ENCODE results near the gene BICD2. TPM values are rescaled to one million over a fixed set of nuclear protein-coding genes. Genes with fewer than 3 reads are reported as not detected.
"Not testable (repeated sequence)": the region's sequence is repeated elsewhere in the genome, so short reads cannot be mapped to it uniquely, and the experiment has no call there.

Gene BICD2
- polyA plus RNA-seq (2013, experiment 1 of 2), result 32.1 TPM
- polyA plus RNA-seq (2013, experiment 2 of 2), result 28.5 TPM

DNA sequence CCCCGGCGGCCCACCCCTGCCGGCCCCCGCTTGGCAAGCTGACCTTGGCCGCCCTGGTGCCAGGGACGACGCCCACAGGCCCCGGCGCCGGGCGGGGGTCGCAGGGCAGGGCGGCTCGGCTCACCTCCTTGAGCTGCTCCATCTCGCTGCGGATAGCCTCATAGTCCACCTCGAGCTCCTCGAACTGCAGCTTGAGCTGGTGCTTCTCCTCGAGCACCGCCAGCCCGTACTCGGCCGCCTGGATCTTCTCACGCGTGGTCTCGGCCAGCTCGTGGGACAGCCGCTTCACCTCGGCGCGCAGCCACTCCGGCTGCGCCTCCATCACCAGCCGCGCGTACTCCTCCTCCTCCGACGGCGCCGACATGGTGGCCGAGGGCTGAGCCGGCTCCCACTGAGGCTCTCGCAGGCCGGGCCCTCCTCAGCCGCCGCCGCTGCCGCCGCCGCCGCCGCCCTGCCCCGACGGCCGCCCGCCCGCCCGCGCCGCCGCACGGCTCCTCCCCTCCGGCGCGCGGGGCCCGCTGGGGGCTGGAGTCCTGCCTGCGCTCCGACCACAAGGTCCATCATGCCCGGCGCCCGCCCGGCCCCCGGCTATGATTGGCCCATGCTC lies at the start of gene BICD2:
BICD2 (minus strand) TSS at position 453 of the 607 bp plus-strand sequence; CDS start at position 364, 89 bp downstream.
- H3K9me3 ChIP-seq (ENCODE audit: control insufficient read depth, low read length), result no peaks in the 10 kb centered on the region
- H3K36me3 ChIP-seq (ENCODE audit: control insufficient read depth, insufficient read depth, low read length), result no peaks in the 10 kb centered on the region
- WGBS, 2 experiments (ENCODE audit: insufficient coverage in 2 of 2), result 0% methylated on average over 45 to 56 of the region's 74 CpGs

DNA sequence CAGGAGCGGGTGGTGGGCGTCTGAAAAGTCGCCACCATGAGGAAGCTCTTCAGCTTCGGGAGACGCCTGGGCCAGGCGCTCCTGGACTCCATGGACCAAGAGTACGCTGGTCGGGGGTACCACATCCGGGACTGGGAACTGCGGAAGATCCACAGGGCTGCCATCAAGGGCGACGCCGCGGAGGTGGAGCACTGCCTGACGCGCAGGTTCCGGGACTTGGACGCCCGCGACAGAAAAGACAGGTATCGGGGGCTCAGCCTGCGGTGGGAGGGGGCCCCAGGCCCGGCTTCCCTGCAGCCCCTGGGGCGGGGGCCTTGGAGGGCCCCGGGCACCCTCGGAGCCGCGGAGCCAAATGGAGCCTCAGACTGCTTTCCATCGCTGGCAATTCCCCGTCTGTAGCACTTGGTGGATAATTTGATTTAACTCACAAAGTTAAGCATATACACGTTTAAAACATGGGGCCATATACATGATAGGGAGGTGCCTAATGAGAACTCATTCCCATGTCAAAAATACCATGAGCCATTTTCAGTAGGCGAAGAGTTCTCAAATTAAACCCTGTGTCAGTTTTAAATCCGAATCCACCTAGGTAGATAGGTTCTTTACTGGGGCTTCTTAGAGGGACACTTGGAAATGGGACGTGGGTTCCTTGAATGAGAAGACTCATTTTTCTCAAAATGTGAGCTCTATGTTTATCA lies 45.1 kb upstream of the BICD2 start:
- H3K27ac ChIP-seq (ENCODE audit: low read depth, low read length, severe bottlenecking); H3K36me3 ChIP-seq (ENCODE audit: control insufficient read depth, insufficient read depth, low read length); H3K4me1 ChIP-seq (ENCODE audit: control insufficient read depth, insufficient read depth, low read length, poor library complexity, severe bottlenecking); H3K9me3 ChIP-seq (ENCODE audit: control insufficient read depth, low read length): not testable (repeated sequence)
- WGBS, 2 experiments (ENCODE audit: insufficient coverage in 2 of 2), result 8 to 17% methylated on average over 12 to 30 of the region's 34 CpGs
- peak overlapping the region; percentile 14 for H3K4me3 ChIP-seq (ENCODE audit: extremely low read depth, insufficient read depth, low read length, poor library complexity, severe bottlenecking)

More for the DNA sequence above, at the start of gene BICD2:
- H3K4me3 ChIP-seq (ENCODE audit: extremely low read depth, insufficient read depth, low read length, poor library complexity, severe bottlenecking), result peak within 1 kb of the TSS; percentile 94
- H3K27ac ChIP-seq (ENCODE audit: low read depth, low read length, severe bottlenecking), result peak within 1 kb of the TSS; percentile 100
- peaks cover 4% of the 10 kb centered on the region for H3K4me1 ChIP-seq (ENCODE audit: control insufficient read depth, insufficient read depth, low read length, poor library complexity, severe bottlenecking)

DNA sequence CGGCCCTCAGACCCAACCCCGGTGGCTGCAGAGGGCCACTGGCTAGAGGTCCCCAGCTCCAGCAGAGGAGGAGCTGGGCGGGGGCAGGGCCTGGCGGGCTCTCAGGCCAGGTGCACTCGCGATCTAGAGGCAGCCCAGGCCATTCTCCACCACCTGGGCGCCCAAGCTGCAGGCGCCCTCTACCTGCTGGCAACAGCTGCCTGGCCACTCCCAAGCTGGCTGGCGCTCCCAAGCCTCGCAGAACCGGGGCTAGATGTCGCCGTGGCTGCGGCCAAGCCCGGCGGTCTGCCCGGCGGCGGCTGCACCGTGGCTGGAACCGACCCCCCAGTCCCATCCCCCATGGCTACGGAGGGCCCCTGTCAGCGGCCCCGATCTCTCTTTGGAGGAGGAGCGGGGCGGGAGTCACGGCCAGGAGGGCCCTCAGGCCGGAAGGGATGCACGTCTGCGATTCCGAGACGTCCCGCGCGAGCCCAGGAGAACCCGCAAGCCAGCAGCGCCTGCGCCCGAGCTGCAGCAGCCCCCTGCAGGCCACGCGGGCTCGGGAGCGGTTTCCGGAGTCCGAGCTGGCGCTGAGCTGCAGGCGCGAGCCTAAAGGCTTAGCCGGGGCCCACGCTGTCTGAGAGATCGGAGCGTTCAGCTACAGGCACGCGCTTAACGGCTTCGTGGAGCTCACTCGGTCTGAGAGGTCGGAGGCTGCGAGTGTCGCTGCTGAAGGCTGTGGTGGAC lies 44.3 kb upstream of the BICD2 start:
- no peaks in the 10 kb centered on the region for H3K4me1 ChIP-seq (ENCODE audit: control insufficient read depth, insufficient read depth, low read length, poor library complexity, severe bottlenecking)
- no peak overlapping the region for H3K27ac ChIP-seq (ENCODE audit: low read depth, low read length, severe bottlenecking)
- H3K9me3 ChIP-seq (ENCODE audit: control insufficient read depth, low read length), result no peaks in the 10 kb centered on the region
- peak overlapping the region; percentile 14 for H3K4me3 ChIP-seq (ENCODE audit: extremely low read depth, insufficient read depth, low read length, poor library complexity, severe bottlenecking)
- 1% methylated on average over 42 to 46 of the region's 60 CpGs for WGBS, 2 experiments (ENCODE audit: insufficient coverage in 2 of 2)
- no peaks in the 10 kb centered on the region for H3K36me3 ChIP-seq (ENCODE audit: control insufficient read depth, insufficient read depth, low read length)

DNA sequence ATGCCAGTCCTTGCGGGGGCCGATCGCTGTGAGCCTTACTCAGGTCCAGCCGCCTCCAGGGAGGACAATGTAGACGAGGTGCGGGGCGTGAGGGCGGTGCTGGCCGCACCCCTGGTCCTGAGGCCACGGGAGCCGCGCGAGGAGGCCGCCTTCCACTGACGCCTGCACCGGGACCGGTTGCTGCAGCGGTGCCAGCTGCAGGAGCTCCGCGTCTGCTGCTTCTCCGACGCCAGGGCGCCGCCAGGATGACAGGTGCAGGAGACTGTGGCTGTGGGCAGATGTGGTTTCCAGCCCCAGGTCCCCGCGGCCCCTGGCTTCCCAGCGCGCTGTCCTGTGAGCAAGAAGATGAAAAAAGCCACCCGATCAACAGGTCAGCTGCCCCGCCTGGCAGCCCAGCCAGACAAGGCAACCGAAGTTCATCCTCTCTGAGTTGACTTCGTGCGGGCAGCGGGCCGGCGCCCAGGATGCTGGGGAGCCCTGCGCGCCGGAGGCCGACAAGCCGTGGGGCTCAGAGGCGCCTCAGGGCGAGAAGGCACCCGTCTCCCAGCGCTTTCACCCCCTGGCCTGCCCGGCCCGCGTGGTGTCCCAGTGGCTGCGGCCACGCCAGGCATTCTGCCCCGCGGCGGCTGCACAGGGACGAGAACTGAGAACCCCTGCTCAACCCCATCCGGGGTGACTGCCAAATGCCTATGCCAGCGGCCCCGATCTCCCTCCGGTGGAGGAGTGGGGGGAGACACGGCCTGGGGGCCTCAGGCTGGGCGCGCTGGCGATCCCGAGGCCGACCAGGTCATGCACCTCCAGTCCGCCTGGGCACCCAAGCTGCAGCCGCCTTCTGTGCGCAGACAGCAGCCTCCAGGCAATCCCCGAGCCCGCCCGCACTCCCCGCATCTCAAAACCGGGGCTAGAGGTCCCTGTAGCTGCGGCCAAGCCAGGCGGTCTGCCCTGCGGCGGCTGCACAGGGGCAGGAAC lies 43.4 kb upstream of the BICD2 start:
- H3K9me3 ChIP-seq (ENCODE audit: control insufficient read depth, low read length), result no peaks in the 10 kb centered on the region
- 8 to 11% methylated on average over 53 to 71 of the region's 76 CpGs for WGBS, 2 experiments (ENCODE audit: insufficient coverage in 2 of 2)
- no peak overlapping the region for H3K27ac ChIP-seq (ENCODE audit: low read depth, low read length, severe bottlenecking)
- no peak overlapping the region for H3K4me3 ChIP-seq (ENCODE audit: extremely low read depth, insufficient read depth, low read length, poor library complexity, severe bottlenecking)
- H3K36me3 ChIP-seq (ENCODE audit: control insufficient read depth, insufficient read depth, low read length), result no peaks in the 10 kb centered on the region
- no peaks in the 10 kb centered on the region for H3K4me1 ChIP-seq (ENCODE audit: control insufficient read depth, insufficient read depth, low read length, poor library complexity, severe bottlenecking)

DNA sequence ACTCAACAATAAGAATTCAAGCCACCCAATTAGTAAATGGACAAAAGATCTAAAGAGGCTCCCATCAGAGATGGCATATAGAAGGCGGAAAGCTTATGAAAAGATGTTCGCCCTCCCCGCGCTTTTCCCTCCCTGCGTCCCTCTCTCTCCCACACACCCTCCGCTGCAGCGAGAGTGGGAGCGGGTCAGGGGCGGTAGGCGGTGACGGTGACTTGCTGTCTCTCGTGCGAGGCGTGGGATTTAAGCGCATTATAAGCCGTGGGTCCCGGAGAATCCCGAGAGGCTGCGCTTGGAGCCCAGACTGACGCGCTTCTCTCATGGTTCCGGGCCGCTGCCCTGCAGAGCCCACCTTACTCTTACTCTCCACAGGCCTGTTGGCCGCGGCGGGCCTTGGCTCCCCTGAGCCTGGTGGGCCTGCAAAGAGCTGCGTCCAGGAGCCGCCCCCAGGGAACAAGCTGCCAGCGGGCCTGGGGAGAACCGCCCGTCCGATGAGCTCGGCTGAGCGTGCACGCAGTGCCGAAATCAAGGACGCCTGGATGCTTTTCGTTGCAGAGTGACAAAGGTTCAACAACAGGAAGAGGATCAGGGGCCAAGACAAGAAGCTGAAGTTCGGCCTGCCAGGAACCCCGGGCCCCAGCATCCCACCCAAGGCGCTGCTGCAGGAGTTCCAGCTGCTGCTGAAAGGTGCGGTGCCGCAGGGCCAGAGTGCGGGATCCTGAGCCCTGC lies 42.6 kb upstream of the BICD2 start:
- H3K27ac ChIP-seq (ENCODE audit: low read depth, low read length, severe bottlenecking), result no peak overlapping the region
- no peaks in the 10 kb centered on the region for H3K36me3 ChIP-seq (ENCODE audit: control insufficient read depth, insufficient read depth, low read length)
- H3K4me3 ChIP-seq (ENCODE audit: extremely low read depth, insufficient read depth, low read length, poor library complexity, severe bottlenecking), result no peak overlapping the region
- WGBS, 2 experiments (ENCODE audit: insufficient coverage in 2 of 2), result 18 to 25% methylated on average over 34 of the region's 44 CpGs
- no peaks in the 10 kb centered on the region for H3K4me1 ChIP-seq (ENCODE audit: control insufficient read depth, insufficient read depth, low read length, poor library complexity, severe bottlenecking)
- no peaks in the 10 kb centered on the region for H3K9me3 ChIP-seq (ENCODE audit: control insufficient read depth, low read length)

DNA sequence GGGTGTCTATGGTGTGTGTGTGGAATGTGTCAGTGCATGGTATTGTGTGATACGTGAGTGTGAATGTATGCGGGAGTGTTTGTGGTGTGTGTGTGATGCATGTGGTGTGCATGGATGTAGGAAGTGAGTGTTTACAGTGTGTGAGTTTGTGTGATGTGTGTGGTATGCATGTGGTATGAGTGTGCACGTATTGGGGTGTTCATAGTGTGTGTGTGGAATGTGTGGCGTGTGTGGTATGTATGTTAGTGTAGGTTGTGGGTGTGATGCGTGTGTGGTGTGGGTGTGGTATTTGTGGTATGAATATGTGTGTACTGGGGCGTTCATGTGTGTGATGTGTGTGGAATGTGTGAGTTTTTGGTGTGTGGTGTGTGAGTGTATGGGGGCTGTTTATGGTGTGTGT lies 40.1 kb upstream of the BICD2 start:
- Histone ChIP-seq H3K4me1 (ENCODE audit: control insufficient read depth, insufficient read depth, low read length, poor library complexity, severe bottlenecking) (no peaks in the 10 kb centered on the region), H3K27ac (ENCODE audit: low read depth, low read length, severe bottlenecking) (no peak overlapping the region), H3K36me3 (ENCODE audit: control insufficient read depth, insufficient read depth, low read length) (no peaks in the 10 kb centered on the region), H3K4me3 (ENCODE audit: extremely low read depth, insufficient read depth, low read length, poor library complexity, severe bottlenecking) (no peak overlapping the region), H3K9me3 (ENCODE audit: control insufficient read depth, low read length) (no peaks in the 10 kb centered on the region)
- WGBS, 2 experiments (ENCODE audit: insufficient coverage in 2 of 2), result 87 to 92% methylated on average over 5 to 6 of the region's 6 CpGs

DNA sequence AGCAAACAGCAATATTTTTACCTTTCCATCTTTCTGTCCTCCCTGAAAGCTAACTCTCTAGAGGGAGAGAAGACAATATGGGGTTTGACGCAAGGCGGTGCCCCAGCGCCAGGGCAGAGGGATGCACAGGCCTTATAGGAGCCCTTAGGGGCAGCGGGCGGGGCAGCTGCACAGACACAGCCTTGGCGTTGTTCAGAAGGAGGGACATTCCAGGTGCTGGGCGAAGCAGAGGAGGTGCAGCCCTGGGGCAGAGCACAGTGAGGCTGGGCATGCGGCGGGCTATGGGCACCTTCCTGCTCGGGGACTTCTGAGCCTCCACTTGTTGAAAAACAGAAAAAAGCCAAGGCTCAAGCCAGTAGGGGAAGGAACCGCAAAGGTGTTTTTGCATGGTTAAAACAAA lies 33.7 kb upstream of the BICD2 start:
- 97 to 99% methylated on average over 8 to 11 of the region's 11 CpGs for WGBS, 2 experiments (ENCODE audit: insufficient coverage in 2 of 2)
- Histone ChIP-seq H3K27ac (ENCODE audit: low read depth, low read length, severe bottlenecking) (no peak overlapping the region), H3K4me3 (ENCODE audit: extremely low read depth, insufficient read depth, low read length, poor library complexity, severe bottlenecking) (no peak overlapping the region), H3K36me3 (ENCODE audit: control insufficient read depth, insufficient read depth, low read length) (no peaks in the 10 kb centered on the region), H3K9me3 (ENCODE audit: control insufficient read depth, low read length) (no peaks in the 10 kb centered on the region), H3K4me1 (ENCODE audit: control insufficient read depth, insufficient read depth, low read length, poor library complexity, severe bottlenecking) (no peaks in the 10 kb centered on the region)

DNA sequence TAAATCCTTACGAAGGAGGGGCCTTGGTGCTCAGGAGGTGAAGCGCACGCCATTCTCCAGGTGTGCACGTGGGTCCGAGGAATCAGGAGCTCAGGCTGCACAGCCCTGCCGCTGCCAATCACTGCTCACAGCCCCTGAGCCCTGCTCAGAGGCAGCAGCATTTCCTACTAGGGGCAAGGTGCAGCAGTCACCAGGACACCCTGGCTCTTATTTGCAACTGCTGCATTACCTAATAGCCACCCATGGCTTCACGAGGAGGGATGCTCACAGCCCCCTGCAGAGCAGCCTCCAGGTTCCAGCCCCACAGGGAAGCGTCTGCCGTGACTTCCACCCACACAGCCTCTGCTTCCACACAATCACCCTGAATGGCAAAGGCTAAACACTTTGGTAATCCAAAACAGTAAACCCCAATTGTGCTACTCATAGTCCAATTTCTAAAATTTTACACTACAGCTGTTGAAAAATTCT lies 31.7 kb upstream of the BICD2 start:
- not testable (repeated sequence) for H3K27ac ChIP-seq (ENCODE audit: low read depth, low read length, severe bottlenecking); H3K36me3 ChIP-seq (ENCODE audit: control insufficient read depth, insufficient read depth, low read length); H3K4me1 ChIP-seq (ENCODE audit: control insufficient read depth, insufficient read depth, low read length, poor library complexity, severe bottlenecking); H3K4me3 ChIP-seq (ENCODE audit: extremely low read depth, insufficient read depth, low read length, poor library complexity, severe bottlenecking); H3K9me3 ChIP-seq (ENCODE audit: control insufficient read depth, low read length)
- whole genome bisulfite sequencing, 2 experiments (ENCODE audit: insufficient coverage in 2 of 2), result 74 to 78% methylated on average over 7 to 9 of the region's 9 CpGs

DNA sequence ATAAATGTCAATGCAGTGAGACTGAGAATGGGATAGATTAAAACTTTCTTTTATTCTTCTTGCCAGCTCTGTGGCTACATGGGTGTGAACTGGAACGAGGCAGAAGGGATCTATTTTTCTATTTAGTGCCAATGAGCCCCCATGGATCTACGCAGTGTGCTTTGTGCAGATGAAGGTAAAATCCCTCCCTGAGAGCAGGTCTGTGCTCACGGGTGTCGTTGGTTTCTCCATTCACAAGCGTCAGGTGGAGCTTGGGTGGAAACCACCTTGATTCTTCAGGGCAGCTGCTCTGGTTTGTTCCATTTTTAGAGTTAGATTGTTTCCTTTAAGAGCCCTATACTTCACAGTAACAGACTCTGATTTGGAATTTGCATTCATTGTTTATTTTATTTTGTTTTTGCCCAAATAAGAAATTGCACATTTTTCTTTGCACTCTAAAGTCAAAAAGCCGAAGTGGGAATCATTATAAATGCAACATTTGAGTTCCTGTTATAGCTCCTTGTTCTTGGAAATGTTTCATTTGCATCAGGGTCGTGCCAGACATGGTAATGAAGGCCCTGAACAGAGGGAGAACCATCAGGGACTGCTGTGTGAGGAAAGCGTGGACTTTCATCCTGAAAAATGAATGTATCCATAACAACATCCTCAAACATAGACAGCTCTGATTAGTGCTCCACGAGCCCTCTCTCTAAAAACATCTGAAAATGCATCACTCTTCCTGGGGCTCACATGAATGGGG lies 31.1 kb upstream of the BICD2 start:
- no peak overlapping the region for H3K27ac ChIP-seq (ENCODE audit: low read depth, low read length, severe bottlenecking)
- 78 to 82% methylated on average over 6 to 7 of the region's 9 CpGs for WGBS, 2 experiments (ENCODE audit: insufficient coverage in 2 of 2)
- no peaks in the 10 kb centered on the region for H3K36me3 ChIP-seq (ENCODE audit: control insufficient read depth, insufficient read depth, low read length)
- no peaks in the 10 kb centered on the region for H3K4me1 ChIP-seq (ENCODE audit: control insufficient read depth, insufficient read depth, low read length, poor library complexity, severe bottlenecking)
- H3K4me3 ChIP-seq (ENCODE audit: extremely low read depth, insufficient read depth, low read length, poor library complexity, severe bottlenecking), result no peak overlapping the region
- no peaks in the 10 kb centered on the region for H3K9me3 ChIP-seq (ENCODE audit: control insufficient read depth, low read length)
